Measurements from ENCODE around the gene RXFP1.

GRCh38 chr4:158669310-158669709 is 147.6 kb downstream of the RXFP1 start:
- TF ChIP-seq EP300 (IDR thresholded peaks at IDR 0.05; ENCODE audit: borderline replicate concordance) = no peak
- no peak for TF ChIP-seq CREB1 (IDR thresholded peaks at IDR 0.05; ENCODE audit: low read depth)

All from Ishikawa (cell line).